ENCODE measurements around the gene PRKCE.

GRCh38 chr2:46032161-46032813 lies 380.8 kb downstream of the PRKCE start:
- TF ChIP-seq CTCF (IDR thresholded peaks at IDR 0.05) = no peak
- TF ChIP-seq POLR2A (IDR thresholded peaks at IDR 0.05) = no peak

Measured in body of pancreas (tissue), 4 donors.